HCT116 (cell line): ENCODE data around the gene TRPM4. TPM values are rescaled to one million over a fixed set of nuclear protein-coding genes. Genes with fewer than 3 reads are reported as not detected.
"Not testable (repeated sequence)": the region's sequence is repeated elsewhere in the genome, so short reads cannot be mapped to it uniquely, and the experiment has no call there.

Experiments
- ATAC-seq: fragments of 200-7000 bp; cut with Tn5 transposase; 2 replicates; pipeline ENCODE4 v1.9.1; 2020; ENCODE audit warnings: mild to moderate bottlenecking, moderate library complexity
- BruUV-seq: library from RNA; stranded (reverse); fragments of 400-500 nt; replicated peaks from 2 replicates; lab custom pipeline; 2021; lab: Mats Ljungman, UMichigan
- CTCF ChIA-PET: fragments of 300-600 bp; sonication (Branson Sonifier 250); formaldehyde crosslinking; loops from one replicate; lab custom pipeline; 2021; ENCODE audit warnings: antibody characterized with exemption; lab: Charles Lee
- POLR2A ChIA-PET: fragments of 300-600, 350-600 bp; sonication (Branson Sonifier 250); formaldehyde crosslinking; loops from one replicate; lab custom pipeline; 2021; ENCODE audit warnings: antibody characterized with exemption; lab: Charles Lee
- RAD21 ChIA-PET, 2 experiments: fragments of 300-600 bp; sonication (Branson Sonifier 250); formaldehyde crosslinking; loops; one replicate each; lab custom pipeline; 2023; ENCODE audit warnings: low total read pairs in 2 of 2; ENCODE audit not compliant: uncharacterized antibody in 2 of 2, unreplicated experiment in 2 of 2, low non-redundant PET in 1 of 2; lab: Charles Lee
- DNase-seq: peaks from one replicate; pipeline ENCODE4 v3.0.0-alpha.2; 2010; ENCODE audit warnings: low read depth, low spot score
- H2AFZ ChIP-seq: fragments of 200-600 bp; shearing (Covaris generic), sonication (generic); 2 replicates; pipeline ENCODE4 v1.6.1; 2017; ENCODE audit warnings: low read depth, mixed run types, mixed read lengths, antibody characterized with exemption, low read length; ENCODE audit not compliant: poor library complexity, severe bottlenecking
- H3K27ac ChIP-seq: 2 replicates; pipeline ENCODE4 v1.5.1; 2012; ENCODE audit warnings: low read depth, low read length
- H3K27me3 ChIP-seq: fragments of 200-600 bp; sonication (generic); 2 replicates; pipeline ENCODE4 v1.6.1; 2016; ENCODE audit warnings: mixed run types, low read length, mixed read lengths; ENCODE audit not compliant: insufficient read depth
- H3K36me3 ChIP-seq, 2 experiments: fragments of 200-500 bp in 1 of 2; fragments of 200-600 bp in 1 of 2; sonication (Bioruptor generic) in 1 of 2; sonication (generic) in 1 of 2; 2 replicates each; pipeline versions ENCODE4 v1.5.1 to v1.6.1; 2014 to 2016; ENCODE audit warnings: low read length in 2 of 2, inconsistent platforms in 1 of 2, mixed read lengths in 1 of 2, mixed run types in 1 of 2; ENCODE audit not compliant: insufficient read depth in 2 of 2, control insufficient read depth in 1 of 2
- H3K4me1 ChIP-seq, 2 experiments: fragments of 200-600 bp in 1 of 2; sonication (generic) in 1 of 2; 2 replicates each; pipeline versions ENCODE4 v1.5.1 to v1.6.1; 2012 to 2017; ENCODE audit warnings: low read length in 2 of 2, inconsistent platforms in 1 of 2, mild to moderate bottlenecking in 1 of 2, mixed read lengths in 1 of 2, mixed run types in 1 of 2, moderate library complexity in 1 of 2; ENCODE audit not compliant: insufficient read depth in 2 of 2, control insufficient read depth in 1 of 2
- H3K4me2 ChIP-seq: fragments of 200-600 bp; sonication (generic); 2 replicates; pipeline ENCODE4 v1.6.1; 2017; ENCODE audit warnings: mixed run types, low read length, mixed read lengths
- H3K4me3 ChIP-seq, 2 experiments: fragments of 200-600 bp in 1 of 2; sonication (generic) in 1 of 2; replicated peaks in 1 of 2; 2 replicates each; pipeline ENCODE4 v1.5.1; 2011 to 2016; ENCODE audit warnings: low read length in 2 of 2, control low read depth in 1 of 2, low read depth in 1 of 2, mild to moderate bottlenecking in 1 of 2, mixed read lengths in 1 of 2, mixed run types in 1 of 2
- H3K79me2 ChIP-seq: fragments of 200-600 bp; sonication (generic); 2 replicates; pipeline ENCODE4 v1.6.1; 2017; ENCODE audit warnings: mild to moderate bottlenecking, mixed run types, low read length, moderate library complexity, mixed read lengths; ENCODE audit not compliant: insufficient read depth
- H3K9ac ChIP-seq: fragments of 200-600 bp; sonication (generic); 2 replicates; pipeline ENCODE4 v1.6.1; 2016; ENCODE audit warnings: low read length, mixed read lengths
- H3K9me2 ChIP-seq: fragments of 200-600 bp; sonication (generic), shearing (Covaris generic); 2 replicates; pipeline ENCODE4 v1.6.1; 2017; ENCODE audit warnings: mixed run types, mild to moderate bottlenecking, moderate library complexity; ENCODE audit not compliant: insufficient read depth
- H3K9me3 ChIP-seq, 2 experiments: fragments of 200-500 bp in 1 of 2; fragments of 200-600 bp in 1 of 2; sonication (Bioruptor generic) in 1 of 2; sonication (generic) in 1 of 2; 2 replicates each; pipeline ENCODE4 v1.6.1; 2014 to 2017; ENCODE audit warnings: low read length in 2 of 2, mixed read lengths in 2 of 2, inconsistent platforms in 1 of 2, low read depth in 1 of 2, mild to moderate bottlenecking in 1 of 2, mixed run types in 1 of 2, moderate library complexity in 1 of 2; ENCODE audit not compliant: control insufficient read depth in 1 of 2, insufficient read depth in 1 of 2
- H4K20me1 ChIP-seq: fragments of 200-600 bp; sonication (generic), shearing (Covaris generic); 2 replicates; pipeline ENCODE4 v1.6.1; 2017; ENCODE audit warnings: mixed run types, mild to moderate bottlenecking, moderate library complexity; ENCODE audit not compliant: insufficient read depth
- EZH2phosphoT487 ChIP-seq: fragments of 200-600 bp; IDR thresholded peaks from 2 replicates; pipeline ENCODE4 v1.6.1; 2018; ENCODE audit warnings: antibody characterized with exemption, borderline replicate concordance
- intact Hi-C: fragments of 100-400 bp; cut with micrococcal nuclease; formaldehyde crosslinking; loops from 2 replicates; pipeline ENCODE4 v1.10.0; 2022
- total RNA-seq: library from RNA; stranded (reverse); gene quantifications from one replicate; pipeline ENCODE4 v1.2.1, GENCODE V29; 2021; ENCODE audit not compliant: unreplicated experiment
- TF ChIP-seq, protein P1 (sequence below): IDR thresholded peaks from 2 replicates; pipeline ENCODE4 v1.6.1; 2011; ENCODE audit warnings: mild to moderate bottlenecking, low read length, moderate library complexity; ENCODE audit not compliant: insufficient replicate concordance; ENCODE audit errors: extremely low read depth
- TF ChIP-seq, protein P2 (sequence below): IDR thresholded peaks from 2 replicates; pipeline ENCODE4 v1.6.1; 2012

TRPM4 gene
- total RNA-seq, 1 experiment from 2014 or later, result 44.2 TPM

DNA sequence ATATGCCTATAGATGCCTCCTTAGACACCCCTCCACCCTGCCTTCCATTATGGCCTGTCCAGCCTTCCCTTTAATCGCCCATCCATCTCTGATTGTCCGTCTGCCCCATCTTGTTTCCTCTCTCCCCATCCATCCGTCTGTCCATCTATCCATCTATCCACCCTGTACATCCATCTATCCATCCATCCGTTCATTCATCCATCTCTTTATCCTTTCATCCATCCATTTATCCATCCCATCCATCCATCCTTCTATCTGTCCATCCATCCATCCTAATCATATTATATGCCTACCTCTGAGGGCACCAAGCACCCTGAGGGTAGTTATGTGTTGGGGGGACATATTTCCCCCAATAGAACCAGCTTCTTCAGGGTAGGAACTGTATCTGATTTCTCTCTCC is 23.1 kb downstream of the TRPM4 start:
- ATAC-seq, result no peak
- Histone ChIP-seq H4K20me1 (no peaks in the 10 kb centered on the region), H3K4me2 (no peak overlapping the region), H3K27me3 (no peaks in the 10 kb centered on the region), H3K36me3 (peaks cover 8 to 9% of the 10 kb centered on the region in 2 experiments; a peak in 3 of 4 replicates), H3K79me2 (no peaks in the 10 kb centered on the region), H3K9me3 (no peaks in the 10 kb centered on the region), H3K9me2 (no peaks in the 10 kb centered on the region), H3K4me3 (no peak overlapping the region), H3K4me1 (no peaks in the 10 kb centered on the region), H3K27ac (no peak overlapping the region), H3K9ac (no peak overlapping the region), H2AFZ (no peak overlapping the region)
- ChIA-PET RAD21 (no interaction called here), CTCF (no interaction called here), POLR2A (no interaction called here)
- DNase-seq, result no peak
- intact Hi-C loops, result no loop called here
- no peak for TF ChIP-seq EZH2phosphoT487
- TF ChIP-seq, protein P1, sequence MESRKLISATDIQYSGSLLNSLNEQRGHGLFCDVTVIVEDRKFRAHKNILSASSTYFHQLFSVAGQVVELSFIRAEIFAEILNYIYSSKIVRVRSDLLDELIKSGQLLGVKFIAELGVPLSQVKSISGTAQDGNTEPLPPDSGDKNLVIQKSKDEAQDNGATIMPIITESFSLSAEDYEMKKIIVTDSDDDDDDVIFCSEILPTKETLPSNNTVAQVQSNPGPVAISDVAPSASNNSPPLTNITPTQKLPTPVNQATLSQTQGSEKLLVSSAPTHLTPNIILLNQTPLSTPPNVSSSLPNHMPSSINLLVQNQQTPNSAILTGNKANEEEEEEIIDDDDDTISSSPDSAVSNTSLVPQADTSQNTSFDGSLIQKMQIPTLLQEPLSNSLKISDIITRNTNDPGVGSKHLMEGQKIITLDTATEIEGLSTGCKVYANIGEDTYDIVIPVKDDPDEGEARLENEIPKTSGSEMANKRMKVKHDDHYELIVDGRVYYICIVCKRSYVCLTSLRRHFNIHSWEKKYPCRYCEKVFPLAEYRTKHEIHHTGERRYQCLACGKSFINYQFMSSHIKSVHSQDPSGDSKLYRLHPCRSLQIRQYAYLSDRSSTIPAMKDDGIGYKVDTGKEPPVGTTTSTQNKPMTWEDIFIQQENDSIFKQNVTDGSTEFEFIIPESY, result no peak
- TF ChIP-seq, protein P2, sequence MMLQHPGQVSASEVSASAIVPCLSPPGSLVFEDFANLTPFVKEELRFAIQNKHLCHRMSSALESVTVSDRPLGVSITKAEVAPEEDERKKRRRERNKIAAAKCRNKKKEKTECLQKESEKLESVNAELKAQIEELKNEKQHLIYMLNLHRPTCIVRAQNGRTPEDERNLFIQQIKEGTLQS, result no peak
- no TSS peak for BruUV-seq

DNA sequence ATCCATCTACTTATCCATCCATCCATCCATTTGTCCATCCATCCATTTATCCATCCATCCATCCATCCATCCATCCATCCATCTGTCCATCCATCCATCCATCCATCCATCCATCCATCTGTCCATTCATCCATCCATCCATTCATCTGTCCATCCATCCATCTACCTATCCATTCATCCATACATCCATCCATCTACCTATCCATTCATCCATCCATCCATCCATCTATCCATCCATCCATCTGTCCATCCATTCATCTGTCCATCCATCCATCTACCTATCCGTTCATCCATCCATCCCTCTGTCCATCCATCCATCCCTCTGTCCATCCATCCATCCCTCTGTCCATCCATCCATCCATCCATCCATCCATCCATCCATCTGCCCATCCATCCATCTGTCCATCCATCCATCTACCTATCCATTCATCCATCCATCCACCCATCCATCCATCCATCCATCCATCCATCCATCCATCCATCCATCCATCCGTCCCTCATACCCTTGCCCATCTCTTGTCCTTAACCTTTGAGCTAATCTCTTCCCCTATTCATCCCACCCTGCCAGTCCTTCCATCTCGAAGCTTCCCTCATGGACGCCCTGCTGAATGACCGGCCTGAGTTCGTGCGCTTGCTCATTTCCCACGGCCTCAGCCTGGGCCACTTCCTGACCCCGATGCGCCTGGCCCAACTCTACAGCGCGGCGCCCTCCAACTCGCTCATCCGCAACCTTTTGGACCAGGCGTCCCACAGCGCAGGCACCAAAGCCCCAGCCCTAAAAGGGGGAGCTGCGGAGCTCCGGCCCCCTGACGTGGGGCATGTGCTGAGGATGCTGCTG is 24.6 kb downstream of the TRPM4 start:
- H3K27ac ChIP-seq, intact Hi-C loops, H3K27me3 ChIP-seq, H3K9me3 ChIP-seq, CTCF ChIA-PET, POLR2A ChIA-PET, H3K9ac ChIP-seq, H3K36me3 ChIP-seq, H3K4me3 ChIP-seq, H2AFZ ChIP-seq, H3K4me2 ChIP-seq, RAD21 ChIA-PET, H4K20me1 ChIP-seq, H3K79me2 ChIP-seq, ATAC-seq, H3K9me2 ChIP-seq, H3K4me1 ChIP-seq, DNase-seq: not testable (repeated sequence)
- TSS peak; percentile 25 for BruUV-seq
